Neural crest cell (in vitro differentiated cells): ENCODE results near the gene GALNT1. TPM values are rescaled to one million over a fixed set of nuclear protein-coding genes. Genes with fewer than 3 reads are reported as not detected.

ENCODE experiments used
- DNase-seq: peaks from one replicate; pipeline ENCODE4 v3.0.0; 2021; ENCODE audit warnings: low read depth, mixed read lengths, low spot score
- H3K27ac Mint-ChIP-seq: one replicate; pipeline ENCODE4 v1.8.0; 2021; ENCODE audit warnings: mild to moderate bottlenecking, mixed read lengths; ENCODE audit not compliant: unreplicated experiment
- H3K27me3 Mint-ChIP-seq: 2 replicates; pipeline ENCODE4 v1.8.0; 2021; ENCODE audit warnings: low read depth, mild to moderate bottlenecking, mixed read lengths
- H3K36me3 Mint-ChIP-seq: 2 replicates; pipeline ENCODE4 v1.8.0; 2021; ENCODE audit warnings: low read depth, mild to moderate bottlenecking, mixed read lengths
- H3K4me1 Mint-ChIP-seq: 2 replicates; pipeline ENCODE4 v1.8.0; 2021; ENCODE audit warnings: mixed read lengths
- H3K4me3 Mint-ChIP-seq: one replicate; pipeline ENCODE4 v1.8.0; 2021; ENCODE audit warnings: mild to moderate bottlenecking, mixed read lengths
- H3K9me3 Mint-ChIP-seq: 2 replicates; pipeline ENCODE4 v1.8.0; 2021; ENCODE audit warnings: mixed read lengths
- CTCF ChIP-seq: fragments of 200-600 bp; sonication (generic); conservative IDR thresholded peaks from 2 replicates; pipeline ENCODE4 v1.5.0; 2021; ENCODE audit warnings: antibody characterized with exemption, mild to moderate bottlenecking
- total RNA-seq: library from RNA; stranded (reverse); gene quantifications from 2 replicates; pipeline ENCODE4 v1.2.1, GENCODE V29; 2021

The GALNT1 gene
- total RNA-seq, 1 donor from 2014 or later = 93.5 TPM

GRCh38 chr18:35695803-35696202, 114.3 kb downstream of the GALNT1 start:
- Mint-ChIP-seq H3K27me3 (no peaks in the 10 kb centered on the region), H3K9me3 (no peaks in the 10 kb centered on the region), H3K4me1 (no peaks in the 10 kb centered on the region), H3K4me3 (no peak overlapping the region), H3K36me3 (peaks cover 9% of the 10 kb centered on the region), H3K27ac (no peak overlapping the region)
- no peak for TF ChIP-seq CTCF
- DNase-seq = no peak

GRCh38 chr18:35696307-35696706, 114.8 kb downstream of the GALNT1 start:
- Mint-ChIP-seq H3K9me3 (no peaks in the 10 kb centered on the region), H3K4me1 (no peaks in the 10 kb centered on the region), H3K27ac (no peak overlapping the region), H3K4me3 (no peak overlapping the region), H3K36me3 (peaks cover 9% of the 10 kb centered on the region), H3K27me3 (no peaks in the 10 kb centered on the region)
- DNase-seq = no peak
- TF ChIP-seq CTCF = no peak

- Mint-ChIP-seq H3K27me3 (no peaks in the 10 kb centered on the region), H3K4me1 (peaks cover 3% of the 10 kb centered on the region), H3K36me3 (peaks cover 11% of the 10 kb centered on the region), H3K9me3 (no peaks in the 10 kb centered on the region), H3K4me3 (no peak overlapping the region), H3K27ac (no peak overlapping the region)
- no peak for TF ChIP-seq CTCF
- no peak for DNase-seq
Observed at GRCh38 chr18:35697869-35698268, 116.3 kb downstream of the GALNT1 start.

- no peak for DNase-seq
- peaks cover 4% of the 10 kb centered on the region for H3K4me1 Mint-ChIP-seq
- H3K36me3 Mint-ChIP-seq = peaks cover 15% of the 10 kb centered on the region
- no peaks in the 10 kb centered on the region for H3K9me3 Mint-ChIP-seq
- H3K27ac Mint-ChIP-seq = no peak overlapping the region
- H3K27me3 Mint-ChIP-seq = no peaks in the 10 kb centered on the region
- no peak overlapping the region for H3K4me3 Mint-ChIP-seq
- no peak for TF ChIP-seq CTCF
Observed at GRCh38 chr18:35703043-35703688, 121.6 kb downstream of the GALNT1 start.

GRCh38 chr18:35705988-35706387, 124.4 kb downstream of the GALNT1 start:
- DNase-seq = no peak
- H3K4me1 Mint-ChIP-seq = peaks cover 4% of the 10 kb centered on the region

More at GRCh38 chr18:35705988-35706387, 124.4 kb downstream of the GALNT1 start:
- Mint-ChIP-seq H3K9me3 (no peaks in the 10 kb centered on the region), H3K27ac (no peak overlapping the region), H3K27me3 (no peaks in the 10 kb centered on the region), H3K36me3 (peaks cover 11% of the 10 kb centered on the region), H3K4me3 (no peak overlapping the region)
- TF ChIP-seq CTCF = no peak
